Measurements from ENCODE around the gene KRT83. TPM values are rescaled to one million over a fixed set of nuclear protein-coding genes. Genes with fewer than 3 reads are reported as not detected.

KRT83 gene
- polyA plus RNA-seq, 1 of the 3 experiments (the other 2 are of a cell fraction), result 0.03 TPM

DNA sequence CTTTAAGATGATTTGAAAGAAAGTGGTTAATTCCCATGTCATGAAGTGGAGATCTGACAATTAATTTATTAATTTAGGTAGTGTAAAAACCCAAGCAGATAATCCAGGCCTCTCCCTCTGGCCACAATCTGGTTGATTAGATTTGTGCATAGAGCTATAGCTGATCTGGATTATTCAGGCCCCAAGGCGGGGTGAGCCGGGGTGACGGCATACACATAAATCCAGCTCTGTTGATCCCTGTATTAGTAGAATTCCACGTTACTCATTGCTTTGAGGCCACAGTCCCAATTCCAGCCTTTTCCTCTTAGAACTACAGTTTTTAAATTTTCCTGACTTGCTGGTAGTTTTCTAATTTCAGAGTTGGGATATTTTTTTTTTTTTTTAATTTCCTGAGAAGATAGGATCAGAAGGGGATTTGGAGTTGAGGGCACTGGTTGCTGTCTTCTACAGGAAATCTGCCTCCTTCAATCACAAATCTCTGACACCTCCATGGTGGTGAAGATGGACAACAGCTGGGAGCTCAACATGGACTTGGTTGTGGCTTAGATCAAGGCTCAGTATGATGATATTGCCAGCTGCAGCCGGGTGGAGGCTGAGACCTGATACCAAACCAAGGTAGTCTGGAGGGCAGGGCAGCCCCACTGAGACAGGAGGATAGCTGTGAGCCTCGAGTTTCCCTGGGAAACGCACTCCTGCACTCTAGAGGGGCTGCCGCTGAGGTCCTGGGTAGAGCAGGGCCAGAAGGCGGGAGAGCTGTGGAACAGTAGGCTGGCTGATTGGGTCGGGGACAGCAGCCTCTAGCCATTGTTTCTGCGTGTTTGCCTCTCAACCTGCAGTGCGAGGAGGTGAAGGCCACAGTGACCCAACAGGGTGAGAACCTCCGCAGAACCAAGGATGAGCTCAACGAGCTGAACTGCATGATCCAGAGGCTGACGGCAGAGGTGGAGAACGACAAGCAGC lies 26.6 kb upstream of the KRT83 start:
- Histone ChIP-seq H3K9ac (no peak overlapping the region), H3K9me2 (no peaks in the 10 kb centered on the region), H3K79me2 (ENCODE audit: insufficient read depth) (no peaks in the 10 kb centered on the region), H4K20me1 (ENCODE audit: insufficient read depth) (no peaks in the 10 kb centered on the region), H3K4me2 (no peak overlapping the region), H2AFZ (ENCODE audit: low read depth) (no peak overlapping the region), H3K4me3 (ENCODE audit: low read depth in 2 of 2, low read length in 1 of 2) (no peak overlapping the region), H3K36me3 (replicated peaks in 1 of 2; ENCODE audit: control insufficient read depth in 1 of 2, insufficient read depth in 2 of 2, low read length in 1 of 2) (no peaks in the 10 kb centered on the region), H3F3A (replicated peaks; ENCODE audit: insufficient read depth) (no peaks in the 10 kb centered on the region), H3K9me3 (no peaks in the 10 kb centered on the region), H3K27ac (ENCODE audit: low read depth in 2 of 2, low read length in 1 of 2) (no peak overlapping the region), H3K4me1 (ENCODE audit: control insufficient read depth in 1 of 2, insufficient read depth in 2 of 2, low read depth in 1 of 2, low read length in 1 of 2) (no peaks in the 10 kb centered on the region), H3K27me3 (ENCODE audit: insufficient read depth) (peaks cover 21% of the 10 kb centered on the region)
- TF ChIP-seq PBX3 (IDR thresholded peaks at IDR 0.05), result no peak
- no peak for TF ChIP-seq FOXJ3 (CRISPR knock-in tag; IDR thresholded peaks at IDR 0.05)
- TF ChIP-seq, protein P1, sequence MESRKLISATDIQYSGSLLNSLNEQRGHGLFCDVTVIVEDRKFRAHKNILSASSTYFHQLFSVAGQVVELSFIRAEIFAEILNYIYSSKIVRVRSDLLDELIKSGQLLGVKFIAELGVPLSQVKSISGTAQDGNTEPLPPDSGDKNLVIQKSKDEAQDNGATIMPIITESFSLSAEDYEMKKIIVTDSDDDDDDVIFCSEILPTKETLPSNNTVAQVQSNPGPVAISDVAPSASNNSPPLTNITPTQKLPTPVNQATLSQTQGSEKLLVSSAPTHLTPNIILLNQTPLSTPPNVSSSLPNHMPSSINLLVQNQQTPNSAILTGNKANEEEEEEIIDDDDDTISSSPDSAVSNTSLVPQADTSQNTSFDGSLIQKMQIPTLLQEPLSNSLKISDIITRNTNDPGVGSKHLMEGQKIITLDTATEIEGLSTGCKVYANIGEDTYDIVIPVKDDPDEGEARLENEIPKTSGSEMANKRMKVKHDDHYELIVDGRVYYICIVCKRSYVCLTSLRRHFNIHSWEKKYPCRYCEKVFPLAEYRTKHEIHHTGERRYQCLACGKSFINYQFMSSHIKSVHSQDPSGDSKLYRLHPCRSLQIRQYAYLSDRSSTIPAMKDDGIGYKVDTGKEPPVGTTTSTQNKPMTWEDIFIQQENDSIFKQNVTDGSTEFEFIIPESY (IDR thresholded peaks at IDR 0.05; ENCODE audit: borderline replicate concordance, low read depth), result no peak
- TF ChIP-seq SIN3A (IDR thresholded peaks at IDR 0.05; ENCODE audit: borderline replicate concordance, low read depth, low read length), result no peak
- TF ChIP-seq GATA2 (CRISPR knock-in tag; IDR thresholded peaks at IDR 0.05), result no peak
- TF ChIP-seq, protein P2, sequence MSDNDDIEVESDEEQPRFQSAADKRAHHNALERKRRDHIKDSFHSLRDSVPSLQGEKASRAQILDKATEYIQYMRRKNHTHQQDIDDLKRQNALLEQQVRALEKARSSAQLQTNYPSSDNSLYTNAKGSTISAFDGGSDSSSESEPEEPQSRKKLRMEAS (IDR thresholded peaks at IDR 0.05; ENCODE audit: low read depth), result no peak
- TF ChIP-seq YY1 (IDR thresholded peaks at IDR 0.05; ENCODE audit: low read depth), result no peak
- no peak for DNase-seq
- WGBS (ENCODE audit: low lambda C conversion rate), result 56% methylated on average over 11 of the region's 16 CpGs
- POLR2A ChIA-PET, result no interaction called here
- CTCF ChIA-PET, result interaction anchor here (0.8 to 1.4 kb wide), 3 partner anchors 20 to 518 kb away, joined by 3 to 5 read pairs (median 3); no protein-coding TSS in a partner anchor

- no peak for DNase-seq
- WGBS (ENCODE audit: low lambda C conversion rate), result 53% methylated on average over 6 of the region's 9 CpGs
- Histone ChIP-seq H3K4me3 (ENCODE audit: low read depth in 2 of 2, low read length in 1 of 2) (no peak overlapping the region), H3K79me2 (ENCODE audit: insufficient read depth) (no peaks in the 10 kb centered on the region), H3K4me2 (no peak overlapping the region), H3F3A (replicated peaks; ENCODE audit: insufficient read depth) (no peaks in the 10 kb centered on the region), H3K27ac (ENCODE audit: low read depth in 2 of 2, low read length in 1 of 2) (no peak overlapping the region), H3K9me3 (no peaks in the 10 kb centered on the region), H3K36me3 (replicated peaks in 1 of 2; ENCODE audit: control insufficient read depth in 1 of 2, insufficient read depth in 2 of 2, low read length in 1 of 2) (no peaks in the 10 kb centered on the region), H3K4me1 (ENCODE audit: control insufficient read depth in 1 of 2, insufficient read depth in 2 of 2, low read depth in 1 of 2, low read length in 1 of 2) (no peaks in the 10 kb centered on the region), H2AFZ (ENCODE audit: low read depth) (no peak overlapping the region), H3K27me3 (ENCODE audit: insufficient read depth) (peaks cover 20% of the 10 kb centered on the region), H3K9me2 (no peaks in the 10 kb centered on the region), H4K20me1 (ENCODE audit: insufficient read depth) (no peaks in the 10 kb centered on the region), H3K9ac (no peak overlapping the region)
- TF ChIP-seq POLR2AphosphoS5 (IDR thresholded peaks at IDR 0.05; ENCODE audit: low read depth, low read length), result no peak
- TF ChIP-seq NRF1 (IDR thresholded peaks at IDR 0.05; ENCODE audit: low read depth, low read length), result no peak
- TF ChIP-seq EZH2phosphoT487 (IDR thresholded peaks at IDR 0.05; ENCODE audit: borderline replicate concordance, low read depth), result no peak
- no peak for TF ChIP-seq MXI1 (IDR thresholded peaks at IDR 0.05; ENCODE audit: low read depth, low read length)
- no peak for TF ChIP-seq FOXM1 (IDR thresholded peaks at IDR 0.05; ENCODE audit: low read depth)
- TF ChIP-seq RCOR1 (IDR thresholded peaks at IDR 0.05; ENCODE audit: low read length), result no peak
- CTCF ChIA-PET, result interaction anchor here (1.4 to 3.8 kb wide), 2 partner anchors 19 to 20 kb away, joined by 5 to 13 read pairs; no protein-coding TSS in a partner anchor
- POLR2A ChIA-PET, result no interaction called here
Observed at GRCh38 chr12:52347016-52347415, 25.8 kb upstream of the KRT83 start.

Measured in SK-N-SH (cell line).